ENCODE measurements around the gene FRY.
"Not testable (repeated sequence)": the region's sequence is repeated elsewhere in the genome, so short reads cannot be mapped to it uniquely, and the experiment has no call there.

FRY gene

DNA sequence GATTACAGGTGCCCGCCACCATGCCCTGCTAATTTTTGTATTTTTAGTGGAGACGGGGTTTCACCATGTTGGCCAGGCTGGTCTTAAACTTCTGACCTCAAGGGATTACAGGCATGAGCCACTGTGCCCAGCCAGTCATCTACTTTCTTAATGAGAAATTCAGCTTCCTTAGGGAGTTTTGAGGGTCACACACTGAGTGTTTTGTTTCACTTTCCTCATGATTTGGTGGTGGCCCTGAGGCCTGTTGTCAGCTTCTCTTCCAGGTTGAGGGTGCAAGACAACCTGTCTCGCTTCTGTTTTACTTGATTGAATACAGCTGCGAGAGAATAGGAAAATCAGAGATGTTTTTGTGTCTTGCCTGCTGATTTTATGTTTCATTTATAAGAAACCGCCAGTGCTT is 9.9 kb downstream of the FRY start:
- no peak for DNase-seq (ENCODE audit: low read depth)

DNA sequence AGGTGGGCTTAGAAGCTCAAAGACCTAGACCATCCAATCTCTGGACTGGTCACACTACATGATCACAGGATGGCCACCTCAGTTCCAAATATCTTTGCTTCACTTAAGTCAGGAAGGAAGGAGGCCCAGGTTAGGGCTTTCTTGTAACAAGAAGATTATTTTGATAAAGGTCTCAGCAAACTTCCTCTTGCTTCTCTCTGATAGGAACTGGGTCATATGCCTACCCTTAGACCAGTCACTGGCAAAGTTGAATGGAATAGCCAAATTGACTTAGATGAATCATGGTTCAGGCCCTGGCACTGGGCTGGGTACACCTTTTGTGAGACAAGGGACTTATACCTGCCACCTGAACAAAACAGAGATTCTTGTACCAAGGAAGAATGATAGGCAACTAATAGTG is 11.0 kb downstream of the FRY start:
- DNase-seq (ENCODE audit: low read depth): no peak

DNA sequence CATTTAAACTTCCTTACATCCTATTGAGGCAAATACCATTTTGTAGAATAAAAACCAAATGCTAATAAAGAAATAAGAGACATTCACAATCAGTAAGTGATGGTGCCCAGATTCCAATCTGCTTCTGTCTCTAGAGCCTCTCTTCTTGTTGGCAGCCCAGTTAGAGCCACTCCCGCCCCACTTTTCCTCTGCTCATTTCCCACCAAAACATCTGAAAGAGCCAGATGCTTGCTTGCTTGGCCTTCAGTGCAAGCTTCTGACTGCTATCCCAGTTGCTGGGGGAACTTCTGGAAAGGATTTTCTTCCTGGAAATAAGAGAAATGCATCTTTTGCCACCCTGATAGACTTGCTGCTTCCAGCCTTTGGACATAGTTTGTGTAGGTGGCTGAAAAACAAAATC is 12.9 kb downstream of the FRY start:
- no peak for DNase-seq (ENCODE audit: low read depth)

DNA sequence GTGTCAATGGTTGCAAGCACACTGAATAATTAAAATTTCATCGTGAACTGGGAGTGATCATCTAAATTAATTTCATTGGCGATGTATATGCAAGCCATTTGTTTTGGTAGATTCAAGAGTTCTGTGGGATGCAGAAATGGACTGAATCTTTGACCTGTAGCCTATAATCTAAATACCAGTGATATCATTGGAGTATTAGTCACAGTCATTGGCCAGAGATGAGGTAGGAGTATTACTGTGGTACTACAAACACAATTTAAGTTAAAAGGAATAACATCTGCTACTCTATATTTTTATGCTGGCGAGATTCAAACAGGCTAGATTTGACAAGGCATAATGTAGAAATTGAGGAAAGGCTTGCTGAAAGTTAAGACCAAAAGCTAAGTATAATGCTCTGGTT is 14.0 kb downstream of the FRY start:
- no peak for DNase-seq (ENCODE audit: low read depth)

DNA sequence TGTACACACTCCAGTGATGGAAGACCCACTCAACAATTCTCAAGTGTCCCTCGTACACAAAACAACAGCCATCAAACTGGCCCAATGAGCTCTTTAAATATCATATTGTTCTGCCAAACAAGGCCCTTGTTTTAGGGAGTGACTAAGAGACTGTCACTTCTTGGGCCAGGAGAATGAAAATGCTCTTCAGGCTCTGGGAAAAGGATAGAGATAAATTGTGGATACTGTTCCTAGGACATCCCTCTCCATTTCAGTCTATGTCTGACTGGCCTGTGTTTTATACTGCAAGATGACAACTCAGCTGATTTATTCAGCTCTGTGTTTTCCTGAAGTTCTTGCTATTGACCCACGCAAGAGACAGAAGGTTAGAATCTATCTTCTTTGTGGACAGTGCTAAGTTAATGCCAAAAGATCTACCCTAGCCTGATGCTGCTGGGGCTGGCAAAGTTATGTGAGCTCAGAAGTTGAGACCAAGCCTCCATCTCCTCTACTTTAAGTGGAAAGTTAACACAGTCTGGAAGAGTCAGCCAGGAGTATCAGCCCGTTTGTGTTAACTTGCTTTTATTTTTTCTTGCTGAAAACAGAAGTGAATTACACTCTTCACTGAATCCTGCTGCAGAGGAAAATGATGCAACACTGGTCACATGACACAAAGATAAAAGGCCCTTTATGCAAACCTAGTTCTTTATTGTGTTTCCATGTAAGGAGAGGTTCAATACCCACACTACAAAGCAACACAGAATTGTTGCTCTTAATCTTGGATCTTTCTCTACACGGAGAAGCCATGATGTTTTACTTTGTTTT is 14.6 kb downstream of the FRY start:
- DNase-seq (ENCODE audit: low read depth): peak; percentile 41

DNA sequence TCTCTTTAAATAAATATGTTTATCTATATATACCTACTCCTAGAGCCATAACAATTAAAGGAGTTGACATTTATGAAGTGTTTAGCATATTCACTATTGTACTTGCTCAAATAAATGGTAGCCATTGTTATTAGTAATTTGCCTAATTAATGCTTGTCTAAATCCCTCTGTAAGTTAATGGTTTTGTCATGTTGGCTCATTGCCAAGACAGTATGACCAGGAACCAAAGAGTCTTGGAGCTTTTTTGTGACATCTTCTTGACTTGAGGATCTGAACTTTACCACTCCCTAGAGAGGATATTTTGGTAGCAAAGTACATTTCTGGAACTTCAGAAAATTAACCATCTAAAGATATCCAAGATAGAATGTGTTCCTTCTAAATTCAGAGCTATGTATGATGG is 15.5 kb downstream of the FRY start:
- no peak for DNase-seq (ENCODE audit: low read depth)

DNA sequence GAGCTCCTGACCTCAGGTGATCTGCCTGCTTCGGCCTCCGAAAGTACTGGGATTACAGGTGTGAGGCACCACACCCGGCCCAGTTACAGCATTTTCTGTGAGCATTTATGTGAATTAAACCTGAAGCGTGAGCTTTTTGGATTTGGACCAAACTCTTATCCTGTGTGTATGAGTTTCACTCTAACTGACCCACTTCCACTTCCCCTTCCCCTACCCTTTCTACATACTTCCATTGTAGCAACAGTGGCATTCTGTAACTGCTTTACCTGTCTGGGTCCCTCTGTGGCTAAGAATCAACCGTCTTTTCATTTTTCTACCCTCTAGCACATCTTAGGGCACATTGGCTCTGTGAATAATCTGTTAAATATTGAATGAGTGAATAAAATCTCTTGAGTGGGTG is 16.2 kb downstream of the FRY start:
- DNase-seq (ENCODE audit: low read depth): no peak

DNA sequence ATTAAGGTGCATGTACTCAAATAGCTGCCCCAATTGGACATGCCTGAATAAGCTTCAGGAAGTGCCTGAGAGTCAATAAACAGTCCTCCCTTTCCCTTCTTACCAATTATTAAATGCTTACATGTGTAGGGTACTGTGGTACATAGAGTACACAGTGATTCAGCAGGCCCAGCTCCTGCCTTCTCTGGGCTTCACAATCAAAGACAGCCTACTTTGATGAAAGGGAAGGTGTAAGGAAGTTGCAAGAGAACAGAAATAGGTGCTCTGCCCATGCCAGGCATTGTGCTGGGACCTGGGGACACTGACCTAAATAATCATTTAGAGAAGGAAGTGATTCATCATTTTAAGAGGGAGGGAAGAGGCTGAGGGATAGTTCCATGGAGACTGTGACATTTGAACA is 17.2 kb downstream of the FRY start:
- peak; percentile 53 for DNase-seq (ENCODE audit: low read depth)

DNA sequence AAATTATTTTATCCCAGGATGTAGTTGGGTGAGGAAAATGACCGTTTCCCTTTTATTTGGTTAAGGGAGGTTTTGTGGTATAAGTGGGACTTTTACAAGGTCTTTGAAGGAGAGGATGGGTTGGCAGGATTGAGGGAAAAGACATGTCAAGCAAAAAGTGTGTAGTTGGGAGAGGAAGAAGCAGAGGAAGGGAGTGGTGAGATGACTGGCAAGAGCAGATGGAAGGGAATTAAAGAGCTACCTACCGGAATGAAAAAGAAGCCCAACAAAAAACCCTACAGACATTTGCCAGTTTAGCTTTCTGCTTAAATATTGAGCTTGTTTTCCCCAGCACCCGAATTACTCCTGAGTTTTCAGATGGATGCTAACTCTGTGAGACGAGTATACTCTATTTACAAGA is 19.6 kb downstream of the FRY start:
- no peak for DNase-seq (ENCODE audit: low read depth)

DNA sequence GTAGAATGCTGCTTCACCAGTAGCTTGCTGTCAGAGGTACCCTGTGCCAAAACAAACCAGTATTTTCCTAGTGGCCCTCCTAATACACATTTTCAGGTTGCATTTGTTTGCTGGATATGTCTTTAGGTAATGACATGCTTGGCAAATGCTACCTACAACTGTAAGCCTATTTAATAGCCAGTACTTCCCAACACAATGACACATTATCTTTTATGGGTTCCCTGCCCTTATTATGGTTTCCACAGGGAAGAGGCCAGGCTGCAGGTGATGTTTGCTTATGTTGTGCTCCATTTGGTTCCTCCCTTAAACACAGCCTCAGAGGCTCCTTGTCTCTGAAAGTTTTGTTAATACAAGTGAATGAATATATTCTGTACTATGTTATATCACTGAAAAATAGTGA is 24.7 kb downstream of the FRY start:
- DNase-seq (ENCODE audit: low read depth): no peak

DNA sequence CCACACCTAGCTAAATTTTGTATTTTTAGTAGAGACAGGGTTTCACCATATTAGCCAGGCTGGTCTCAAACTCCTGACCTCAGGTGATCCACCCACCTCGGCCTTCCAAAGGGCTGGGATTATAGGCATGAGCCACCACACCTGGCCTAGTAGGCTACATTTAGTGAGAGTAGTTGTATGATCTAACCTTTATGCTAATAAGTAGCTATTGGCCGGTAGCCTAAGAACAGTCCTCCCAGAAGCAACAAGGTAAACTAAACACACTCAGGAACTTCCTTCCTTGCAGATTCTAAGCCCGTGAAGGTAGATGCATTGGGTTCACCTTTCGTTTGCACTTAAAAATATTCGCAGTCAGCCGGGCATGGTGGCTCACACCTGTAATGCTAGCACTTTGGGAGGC is 25.8 kb downstream of the FRY start:
- DNase-seq (ENCODE audit: low read depth): not testable (repeated sequence)

DNA sequence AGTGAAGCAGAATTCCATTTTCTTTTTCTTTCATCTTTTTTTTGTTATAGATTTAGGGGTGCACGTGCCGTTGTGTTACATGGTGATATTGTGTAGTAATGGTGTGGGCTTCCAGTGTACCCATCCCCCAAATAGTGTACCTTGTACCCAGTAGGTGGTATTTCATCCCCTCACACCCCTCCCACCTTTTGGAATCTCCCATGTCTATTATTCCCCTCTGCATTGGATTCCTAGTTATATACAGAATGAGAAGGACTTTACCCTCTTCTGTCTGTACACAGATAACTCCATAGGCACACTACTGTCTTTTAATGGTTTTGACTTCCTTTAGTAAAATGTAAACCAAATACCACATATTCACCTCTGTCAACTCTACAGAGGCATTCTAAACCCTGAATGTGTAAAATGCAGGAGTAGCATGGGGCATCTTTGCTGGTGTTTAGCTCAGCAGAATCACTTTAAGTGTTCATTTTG is 28.0 kb downstream of the FRY start:
- DNase-seq (ENCODE audit: low read depth): no peak

DNA sequence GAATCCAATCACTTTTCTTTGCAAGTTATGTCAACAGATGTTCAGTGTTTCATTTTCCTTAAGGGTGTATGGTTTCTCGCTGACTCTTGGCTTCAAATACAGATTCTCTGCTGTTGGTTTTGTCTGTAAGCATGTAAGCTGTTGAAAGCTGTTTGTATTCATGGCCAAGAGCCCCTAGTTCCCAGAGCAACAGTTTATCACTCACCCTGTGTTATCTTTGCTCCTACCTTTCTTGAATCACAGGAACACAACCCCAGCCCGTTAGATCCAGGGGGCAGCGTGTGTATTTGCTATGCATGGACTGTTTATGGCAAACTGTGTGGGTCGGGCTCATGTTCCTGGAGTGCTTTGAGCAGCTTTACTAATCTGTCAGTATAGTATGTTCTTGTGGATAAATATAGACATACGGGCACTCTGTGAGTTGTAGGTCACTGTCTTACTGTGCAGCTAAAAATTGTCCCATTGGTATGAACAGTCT is 28.9 kb downstream of the FRY start:
- DNase-seq (ENCODE audit: low read depth): no peak

DNA sequence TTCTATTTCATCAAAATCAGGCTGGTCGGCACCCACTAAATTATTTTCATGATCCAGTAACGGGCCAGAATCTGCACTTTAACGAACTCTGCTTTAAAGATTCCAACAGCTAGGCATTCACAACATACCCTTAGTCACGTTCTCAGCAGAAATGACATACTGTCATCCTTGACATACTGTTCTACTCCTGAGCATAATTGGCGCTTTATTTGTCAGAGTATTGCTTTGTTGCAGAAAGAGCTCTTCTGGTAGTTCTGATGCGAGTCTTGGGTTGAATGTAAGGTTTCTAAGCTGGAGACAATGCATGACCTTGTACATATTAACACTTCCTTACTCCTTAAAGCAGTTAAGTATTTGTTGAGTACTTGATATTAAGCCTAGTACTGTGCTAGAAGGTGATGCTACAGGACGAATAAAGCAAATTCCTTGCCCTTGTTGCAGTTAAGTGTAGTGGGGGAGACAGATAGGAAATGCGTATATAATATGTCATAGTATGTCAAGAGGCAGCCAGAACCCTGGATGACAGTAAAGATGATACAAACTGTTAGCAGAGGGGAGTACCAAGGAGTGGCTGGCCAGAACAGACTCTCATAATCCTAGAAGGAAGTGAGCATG is 32.2 kb downstream of the FRY start:
- DNase-seq (ENCODE audit: low read depth): no peak

DNA sequence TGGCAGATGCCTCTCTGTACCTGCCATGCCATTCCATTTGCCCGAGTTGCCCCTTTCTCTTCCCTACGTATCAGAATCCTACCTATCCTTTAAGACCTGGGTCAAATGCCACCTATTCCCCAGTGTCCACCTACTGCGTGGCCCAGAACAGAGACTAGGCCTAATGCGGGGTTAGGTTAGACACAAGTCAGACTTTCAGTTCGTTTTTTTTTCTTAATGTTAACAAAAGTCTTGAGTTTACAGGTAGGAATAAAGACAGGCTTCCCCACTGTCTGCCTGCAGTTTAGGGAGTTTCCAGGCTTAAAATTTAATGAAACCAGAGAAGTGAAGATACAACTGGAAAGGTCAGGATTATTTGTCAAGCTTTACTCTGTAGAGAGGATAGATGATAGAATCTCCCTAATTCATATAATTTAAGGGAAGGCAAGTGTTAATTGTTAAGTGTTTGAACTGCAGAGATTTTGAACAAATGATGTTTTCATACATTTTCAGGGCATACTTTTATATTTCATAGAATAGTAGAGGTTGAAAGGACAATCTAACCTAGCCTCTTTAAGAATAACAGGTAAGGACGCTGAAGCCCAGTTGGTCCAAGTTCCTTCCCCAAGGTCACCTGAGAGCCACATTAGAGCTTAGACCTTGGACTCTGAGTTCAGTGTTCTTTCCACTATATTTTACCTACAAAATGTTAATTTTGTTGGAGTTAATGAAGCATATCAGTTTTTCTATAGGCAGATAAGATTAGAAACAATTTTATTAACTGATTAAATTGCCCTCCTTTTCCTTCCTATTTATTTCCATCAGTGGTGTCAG is 35.8 kb downstream of the FRY start:
- no peak for DNase-seq (ENCODE audit: low read depth)

DNA sequence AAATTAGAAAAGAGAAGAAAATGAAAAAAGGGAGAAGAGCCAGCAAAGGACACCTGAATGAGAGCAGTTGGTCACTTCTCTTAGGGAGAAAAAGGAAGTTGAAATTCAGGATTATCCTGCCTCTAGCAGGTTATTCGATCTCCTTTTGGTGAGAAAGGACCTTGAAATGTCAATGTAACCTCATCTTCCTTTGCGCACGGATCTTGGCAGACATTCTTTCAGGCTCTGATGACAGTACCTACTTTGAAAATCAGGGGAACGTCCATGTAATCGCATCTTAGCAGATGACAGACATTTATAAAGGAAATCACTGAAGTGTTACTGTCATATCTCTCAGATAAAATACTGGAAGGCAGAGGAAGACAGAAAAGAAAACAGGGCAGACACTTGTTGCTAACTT is 36.7 kb downstream of the FRY start:
- DNase-seq (ENCODE audit: low read depth): no peak

DNA sequence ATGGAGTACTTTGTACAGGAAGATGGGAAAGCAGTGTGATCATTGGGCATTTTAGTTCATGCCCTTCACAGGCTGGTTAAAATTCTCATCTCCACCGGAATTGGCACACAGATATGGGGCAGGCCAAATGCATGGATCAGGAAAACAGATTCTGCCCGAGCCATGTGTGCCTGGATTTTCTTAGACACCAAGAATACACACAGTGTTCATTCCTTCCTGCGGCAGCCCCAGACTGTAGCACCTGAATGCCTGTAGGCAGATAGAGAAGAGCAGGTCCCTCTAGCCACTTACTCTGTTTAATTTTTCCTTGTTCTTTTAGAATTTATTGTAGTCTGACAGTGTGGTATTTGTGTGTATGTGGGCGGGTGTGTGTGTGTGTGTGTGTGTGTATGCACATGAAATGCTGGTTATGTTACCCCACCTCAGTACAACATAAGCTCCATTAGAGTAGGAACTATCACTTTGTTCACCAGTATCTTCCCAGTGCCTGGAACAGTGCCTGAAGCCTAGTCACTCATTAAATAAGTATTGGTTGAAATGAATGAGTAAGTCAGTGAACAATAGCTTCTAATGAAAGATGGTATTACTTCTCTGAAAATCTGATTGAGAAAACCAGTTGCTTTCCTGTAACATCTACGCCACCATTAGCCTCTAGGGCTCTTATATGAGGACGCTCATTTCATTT is 41.7 kb downstream of the FRY start:
- no peak for DNase-seq (ENCODE audit: low read depth)

DNA sequence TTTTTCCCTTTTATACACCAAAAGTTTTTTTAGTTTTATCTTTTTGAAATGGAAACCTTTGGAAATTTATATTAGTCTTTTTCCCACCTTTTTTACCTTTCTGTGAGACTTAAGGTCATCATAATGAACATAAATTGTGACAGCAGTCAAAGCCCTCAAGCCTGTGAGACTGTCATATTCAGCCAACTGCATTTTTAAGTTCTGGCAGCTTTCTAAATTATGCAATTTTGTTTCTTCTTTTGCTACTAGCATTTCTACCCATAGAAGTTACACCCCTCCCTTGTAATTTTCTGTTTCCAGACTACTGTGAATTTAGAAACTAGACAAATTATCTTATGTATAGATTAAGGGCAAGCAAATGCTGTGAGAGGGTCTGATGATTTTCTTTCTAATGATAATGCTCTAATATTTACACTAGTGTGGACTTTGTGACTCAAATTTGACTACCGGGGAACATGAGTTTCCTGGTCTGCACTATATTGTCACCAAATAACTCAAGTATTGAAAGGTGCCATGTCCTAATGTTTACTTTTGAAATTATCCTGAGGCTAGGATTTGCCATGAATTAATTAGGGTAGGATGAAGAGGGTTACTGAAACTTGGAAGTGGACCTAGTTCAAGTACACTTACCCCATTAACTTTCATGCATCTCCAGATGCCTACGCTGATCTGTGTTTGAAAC is 43.7 kb downstream of the FRY start:
- DNase-seq (ENCODE audit: low read depth): no peak

DNA sequence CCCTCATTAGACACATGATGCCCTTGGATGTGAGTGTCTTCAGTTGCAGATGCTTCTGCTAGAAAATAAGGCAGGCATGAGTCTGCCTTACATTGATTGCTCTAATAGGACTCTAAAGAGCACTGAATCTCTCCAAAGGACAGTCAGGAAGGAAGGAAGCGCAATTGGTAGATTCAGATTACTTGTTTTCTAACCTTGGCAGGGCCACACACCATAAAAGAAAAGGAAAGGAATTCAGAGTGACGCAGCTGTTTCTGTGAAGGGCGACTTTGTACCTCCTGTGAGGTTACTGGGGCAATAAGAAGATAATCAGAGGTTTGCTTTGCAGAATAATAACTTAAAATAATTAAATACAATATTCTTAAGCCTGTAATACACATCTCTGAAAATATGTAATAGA is 48.0 kb downstream of the FRY start:
- no peak for DNase-seq (ENCODE audit: low read depth)

DNA sequence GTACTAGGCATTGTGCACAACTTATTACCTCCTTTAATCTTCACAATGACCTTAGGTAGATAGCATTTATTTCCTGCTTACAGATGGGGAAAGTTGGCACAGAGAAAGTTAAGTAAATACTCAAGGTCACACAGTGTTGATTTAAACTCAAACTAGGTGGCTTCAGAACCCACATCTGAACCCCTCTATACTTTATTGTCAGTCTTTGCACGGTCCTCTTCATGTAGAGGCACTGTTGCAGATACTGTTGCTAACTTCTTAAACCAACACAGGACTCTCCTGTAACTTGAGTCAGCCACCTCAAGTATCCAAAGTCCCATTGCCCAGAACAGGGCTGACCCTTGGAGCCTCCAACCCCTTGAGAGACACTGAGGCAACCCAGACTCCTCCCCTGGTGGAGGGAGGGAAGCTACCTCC is 48.8 kb downstream of the FRY start:
- DNase-seq (ENCODE audit: low read depth): no peak

DNA sequence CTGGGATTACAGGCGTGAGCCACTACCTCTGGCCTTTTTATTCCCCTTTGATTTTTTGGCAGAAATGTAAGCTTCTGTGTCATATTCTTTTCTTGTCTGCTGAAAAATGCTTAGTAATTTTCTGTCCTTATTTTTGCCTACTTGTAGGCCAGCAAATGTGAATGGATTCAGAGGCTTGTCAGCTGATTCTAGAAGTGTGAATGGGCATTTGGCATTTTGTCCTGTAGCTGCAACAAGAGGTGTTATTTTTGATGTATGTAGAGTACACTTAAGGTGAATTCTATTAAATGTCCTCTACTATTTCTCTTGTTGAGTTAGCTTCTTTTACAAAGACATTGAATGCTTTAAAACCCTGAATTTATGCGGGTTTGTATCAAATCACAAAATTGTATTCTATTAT is 50.0 kb downstream of the FRY start:
- no peak for DNase-seq (ENCODE audit: low read depth)

DNA sequence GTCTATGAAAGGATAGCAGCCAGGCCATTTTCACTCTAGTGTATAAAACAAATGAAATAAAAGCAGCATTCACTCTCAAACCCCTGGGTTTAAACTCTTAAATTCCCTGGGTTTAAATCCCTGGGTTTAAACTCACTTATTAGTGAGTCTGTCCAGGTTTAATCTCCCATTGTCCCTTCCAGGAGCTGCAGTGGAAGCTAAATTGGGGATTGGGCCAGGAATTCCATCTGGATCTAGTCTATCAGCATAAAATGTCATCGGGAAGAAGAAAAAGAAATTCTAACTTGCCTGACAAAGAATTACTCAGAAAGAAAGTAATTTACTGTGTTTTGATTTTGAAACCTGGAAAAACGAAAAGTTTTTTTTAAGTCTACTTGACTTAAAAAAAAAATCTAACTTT is 54.8 kb downstream of the FRY start:
- DNase-seq (ENCODE audit: low read depth): peak; percentile 44

Measured in EH (cell line).